Duodenal mucosa (tissue), 2 donors: Measurements from ENCODE around the gene PIANP.

ENCODE experiments used
- H3K27ac ChIP-seq: one replicate; pipeline ENCODE4 v1.7.0; 2013; ENCODE audit warnings: low read depth, low read length
- H3K27me3 ChIP-seq, 2 donors: one replicate each; pipeline ENCODE4 v1.7.0; 2013; ENCODE audit warnings: low read length in 2 of 2, control low read depth in 1 of 2; ENCODE audit not compliant: insufficient read depth in 2 of 2, control insufficient read depth in 1 of 2
- H3K36me3 ChIP-seq, 2 donors: one replicate each; pipeline ENCODE4 v1.7.0; 2013; ENCODE audit warnings: low read length in 2 of 2, control low read depth in 1 of 2; ENCODE audit not compliant: insufficient read depth in 2 of 2, control insufficient read depth in 1 of 2
- H3K4me1 ChIP-seq, 2 donors: one replicate each; pipeline ENCODE4 v1.7.0; 2013; ENCODE audit warnings: low read length in 2 of 2, control low read depth in 1 of 2; ENCODE audit not compliant: insufficient read depth in 2 of 2, control insufficient read depth in 1 of 2
- H3K4me3 ChIP-seq, 2 donors: one replicate each; pipeline ENCODE4 v1.7.0; 2013; ENCODE audit warnings: low read length in 2 of 2, low read depth in 1 of 2
- H3K9ac ChIP-seq, 2 donors: one replicate each; pipeline ENCODE4 v1.7.0; 2013; ENCODE audit warnings: low read length in 2 of 2, low read depth in 1 of 2
- H3K9me3 ChIP-seq, 2 donors: one replicate each; pipeline ENCODE4 v1.7.0; 2013; ENCODE audit warnings: low read length in 2 of 2, control low read depth in 1 of 2; ENCODE audit not compliant: control insufficient read depth in 1 of 2

Gene PIANP

DNA sequence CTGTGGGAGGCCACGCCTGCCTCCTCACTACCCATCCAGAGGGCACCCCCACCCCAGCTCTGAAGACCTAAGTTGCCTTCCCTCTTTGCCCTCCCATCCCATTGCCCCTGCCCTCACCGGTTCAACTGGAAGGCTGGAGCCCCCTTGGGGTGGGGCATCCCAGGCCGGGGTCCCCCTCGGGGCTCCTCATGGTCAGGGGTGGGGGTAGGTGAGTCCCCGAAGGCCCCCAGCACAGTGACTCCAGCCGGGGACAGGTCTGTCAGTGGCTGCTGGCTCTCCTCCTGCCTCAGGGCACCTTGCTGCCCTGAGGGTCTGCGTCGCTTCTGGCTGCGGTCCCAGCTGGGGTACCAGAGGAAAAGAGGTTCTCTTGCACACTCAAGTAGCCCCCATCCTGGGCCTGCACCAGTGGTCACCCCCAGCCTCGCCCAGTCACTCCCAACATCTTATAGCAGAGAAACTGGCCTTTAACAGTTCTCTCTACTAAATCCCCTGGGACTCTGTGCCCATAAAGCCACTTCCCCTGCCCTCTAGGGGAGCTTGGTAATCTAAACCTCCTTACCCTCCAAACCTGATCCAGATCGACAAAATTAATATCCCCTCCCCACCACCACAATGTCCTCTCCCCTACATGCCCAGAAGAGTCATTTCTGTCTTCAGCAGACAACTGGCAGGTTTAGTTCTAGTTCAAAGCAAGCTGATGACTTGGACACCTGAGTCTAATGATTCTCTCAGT, 5.1 kb downstream of the PIANP start:
- H3K36me3 ChIP-seq: no peaks in the 10 kb centered on the region
- peaks cover 22 to 34% of the 10 kb centered on the region in 2 donors for H3K27me3 ChIP-seq
- no peaks in the 10 kb centered on the region for H3K9me3 ChIP-seq
- H3K9ac ChIP-seq: no peak overlapping the region
- H3K27ac ChIP-seq: no peak overlapping the region
- H3K4me3 ChIP-seq: no peak overlapping the region
- peaks cover 0 to 7% of the 10 kb centered on the region in 2 donors for H3K4me1 ChIP-seq

DNA sequence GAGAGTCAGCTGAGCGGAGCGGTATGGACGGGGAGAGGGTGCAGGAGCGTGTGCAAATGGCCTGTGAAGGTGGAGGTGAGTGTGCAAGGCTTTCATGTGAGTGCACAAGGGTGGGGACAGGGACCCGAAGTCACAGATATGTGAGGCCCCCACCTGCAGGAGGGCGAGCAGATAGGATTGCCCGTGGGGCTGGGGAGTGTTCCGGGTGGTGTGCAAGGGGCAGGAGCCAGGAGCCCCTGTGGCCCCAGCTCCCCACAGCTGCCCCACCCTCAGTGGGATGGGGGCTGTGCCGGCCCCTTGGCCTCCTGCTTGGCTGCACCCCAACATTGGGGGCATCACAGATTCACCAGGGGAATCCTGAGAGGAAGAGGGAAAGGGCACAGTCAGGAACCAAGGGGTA, 5.9 kb downstream of the PIANP start:
- H3K36me3 ChIP-seq: no peaks in the 10 kb centered on the region

DNA sequence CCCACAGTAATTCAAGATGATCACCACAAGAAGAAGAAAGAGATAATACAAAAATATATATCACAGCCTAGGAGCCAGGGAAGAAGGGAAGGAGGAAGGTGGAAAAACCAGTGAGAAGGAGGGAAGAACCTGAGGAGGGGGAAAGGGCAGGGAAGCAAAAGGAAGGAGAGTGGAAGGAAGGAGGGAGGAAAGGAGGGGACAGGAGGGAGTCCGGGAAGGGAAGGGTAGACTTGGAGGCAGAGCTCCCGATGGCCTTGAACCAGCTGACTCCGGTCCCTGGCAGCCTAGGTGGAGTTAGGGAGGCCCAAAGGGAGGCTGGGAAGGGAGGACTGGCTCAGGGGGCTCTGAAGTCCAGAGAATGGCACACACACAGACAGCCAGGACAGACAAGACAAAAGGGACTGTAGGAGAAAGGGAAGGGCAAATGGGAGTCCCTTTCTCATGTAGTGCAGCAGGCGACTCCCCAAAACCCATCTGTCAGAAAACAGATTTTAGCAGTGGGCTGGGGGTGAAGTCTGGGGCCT, 6.7 kb downstream of the PIANP start:
- Histone ChIP-seq H3K36me3 (no peaks in the 10 kb centered on the region), H3K27ac (no peak overlapping the region), H3K4me3 (no peak overlapping the region)

More for the DNA sequence above, 5.9 kb downstream of the PIANP start:
- no peak overlapping the region for H3K27ac ChIP-seq
- peaks cover 6 to 12% of the 10 kb centered on the region in 2 donors for H3K4me1 ChIP-seq
- no peak overlapping the region for H3K9ac ChIP-seq
- H3K9me3 ChIP-seq: no peaks in the 10 kb centered on the region
- no peak overlapping the region for H3K4me3 ChIP-seq
- peaks cover 18 to 27% of the 10 kb centered on the region in 2 donors for H3K27me3 ChIP-seq

DNA sequence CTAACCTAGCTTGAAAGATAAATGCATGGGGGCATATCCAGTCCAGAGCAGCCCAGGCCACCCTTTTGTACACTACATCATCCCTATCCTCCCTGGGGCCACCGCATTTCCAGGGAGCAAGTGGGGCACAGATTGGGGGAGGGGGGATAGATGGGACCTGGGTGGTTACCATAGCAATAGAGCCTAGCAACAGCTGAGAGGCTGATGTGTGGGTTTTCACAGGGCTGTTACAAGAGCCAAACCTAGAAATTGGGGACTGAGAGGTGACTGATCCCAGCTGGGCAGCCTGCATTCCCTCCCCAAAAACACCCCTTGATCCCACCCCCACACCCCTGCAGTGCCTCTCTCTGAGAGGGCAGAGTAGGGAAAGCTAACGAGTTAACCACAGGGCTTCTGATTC, 7.7 kb downstream of the PIANP start:
- peaks cover 4 to 14% of the 10 kb centered on the region in 2 donors for H3K27me3 ChIP-seq
- H3K4me3 ChIP-seq: no peak overlapping the region
- no peaks in the 10 kb centered on the region for H3K9me3 ChIP-seq
- H3K9ac ChIP-seq: no peak overlapping the region
- H3K36me3 ChIP-seq: no peaks in the 10 kb centered on the region
- H3K4me1 ChIP-seq: peaks cover 12 to 18% of the 10 kb centered on the region in 2 donors
- no peak overlapping the region for H3K27ac ChIP-seq

More for the DNA sequence above, 6.7 kb downstream of the PIANP start:
- peaks cover 10 to 19% of the 10 kb centered on the region in 2 donors for H3K27me3 ChIP-seq
- H3K9me3 ChIP-seq: no peaks in the 10 kb centered on the region
- peaks cover 6 to 12% of the 10 kb centered on the region in 2 donors for H3K4me1 ChIP-seq
- no peak overlapping the region for H3K9ac ChIP-seq

DNA sequence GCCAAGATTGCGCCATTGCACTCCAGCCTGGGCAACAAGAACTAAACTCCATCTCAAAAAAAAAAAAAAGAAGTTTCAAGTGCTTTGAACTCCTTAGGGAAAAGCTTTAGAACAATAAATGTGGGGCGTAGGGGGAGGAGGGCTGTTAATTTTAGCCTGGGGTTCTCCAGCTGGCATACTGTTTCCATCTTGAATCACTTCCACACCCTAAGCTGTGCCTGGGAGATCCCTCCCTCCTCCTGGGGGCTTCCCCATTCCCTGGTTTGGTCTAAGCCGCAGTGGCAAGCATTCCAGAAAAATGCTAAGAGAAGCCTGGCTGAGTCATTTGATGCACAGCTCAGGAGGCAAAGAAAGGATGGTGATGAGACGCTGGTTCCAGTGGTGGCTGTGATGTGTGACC, 9.1 kb downstream of the PIANP start:
- Histone ChIP-seq H3K9ac (no peak overlapping the region), H3K4me3 (no peak overlapping the region), H3K27me3 (peaks cover 0 to 11% of the 10 kb centered on the region in 2 donors), H3K4me1 (peaks cover 25 to 32% of the 10 kb centered on the region in 2 donors), H3K27ac (no peak overlapping the region), H3K9me3 (no peaks in the 10 kb centered on the region), H3K36me3 (peaks cover 0 to under 1% of the 10 kb centered on the region in 2 donors)

DNA sequence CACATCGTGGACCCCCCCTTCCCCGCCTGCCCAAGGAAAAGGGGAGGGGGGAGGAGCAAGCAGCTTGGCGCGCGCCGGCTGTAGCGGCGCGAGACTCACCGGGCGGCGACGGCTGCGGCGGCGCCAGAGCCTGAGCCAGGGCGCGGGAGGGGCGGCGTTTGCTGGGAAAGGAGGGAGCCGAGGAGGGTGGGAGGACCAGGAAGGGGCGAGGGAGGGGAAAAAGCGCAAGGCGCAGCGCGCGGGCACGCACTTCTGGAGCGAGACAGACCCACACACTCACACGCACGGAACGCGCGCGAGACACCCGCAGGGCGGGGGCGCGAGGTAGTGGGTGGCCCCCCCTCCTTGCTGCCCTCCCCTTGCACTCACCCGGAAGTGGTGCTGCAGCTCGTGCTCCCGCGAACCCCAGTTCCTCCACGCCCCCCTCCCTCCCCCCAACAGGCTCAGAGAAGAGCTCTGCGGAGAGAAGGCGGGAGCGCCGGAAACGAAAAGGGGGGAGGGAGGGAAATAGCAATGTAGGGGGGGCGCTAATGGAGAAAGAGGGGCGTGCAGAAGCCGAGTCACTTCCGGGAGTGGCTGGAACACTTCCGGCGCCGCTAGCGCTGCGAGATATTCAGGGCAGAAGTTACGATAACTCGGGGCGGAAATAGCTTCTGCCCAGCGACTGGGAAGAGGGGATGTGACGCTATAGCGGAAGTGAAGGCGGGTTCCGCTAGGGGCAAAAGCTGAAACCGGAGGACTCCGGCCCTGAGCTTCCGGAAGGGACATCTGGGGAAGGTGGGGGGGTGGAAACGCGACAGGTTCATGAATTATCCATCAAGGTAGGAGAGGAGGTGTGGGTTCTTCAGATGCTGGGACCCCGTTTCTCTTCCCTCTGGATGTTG, 11.4 kb downstream of the PIANP start, which contains the start of gene ZNF384:
Gene ZNF384 (minus strand): TSS at position 377 of the 884 bp plus-strand sequence. CDS start 9,855 bp downstream, outside the sequence.
- peak within 1 kb of the TSS; percentile 81 to 95 for H3K4me3 ChIP-seq
- H3K9ac ChIP-seq: peak within 1 kb of the TSS; percentile 87 to 91
- H3K4me1 ChIP-seq: peaks cover 29 to 39% of the 10 kb centered on the region in 2 donors
- H3K36me3 ChIP-seq: peaks cover 0 to 6% of the 10 kb centered on the region in 2 donors
- H3K27me3 ChIP-seq: no peaks in the 10 kb centered on the region
- H3K27ac ChIP-seq: peak within 1 kb of the TSS; percentile 97
- no peaks in the 10 kb centered on the region for H3K9me3 ChIP-seq

DNA sequence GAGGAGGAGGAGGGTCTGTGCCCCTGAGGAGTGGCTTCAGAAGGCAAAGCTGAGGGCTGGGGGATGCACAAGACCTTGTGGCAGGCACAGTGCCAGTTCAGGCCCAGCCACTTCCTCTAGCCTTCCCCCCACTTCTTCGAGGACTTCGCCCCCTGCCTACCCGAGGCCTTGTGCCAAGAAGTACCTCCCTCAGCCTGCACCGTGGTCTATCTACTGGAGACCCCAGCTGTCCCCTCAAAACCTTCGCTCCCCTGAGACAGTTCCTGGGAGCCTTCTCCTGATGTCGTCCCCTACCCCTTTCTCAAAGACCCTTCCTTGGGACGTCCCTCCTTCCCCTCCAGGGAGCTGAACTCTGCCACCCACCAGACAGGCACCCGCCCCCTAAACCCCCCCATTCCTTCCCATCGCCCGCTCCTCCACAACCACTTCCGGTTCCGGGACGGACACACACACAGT, 12.0 kb downstream of the PIANP start:
- H3K4me1 ChIP-seq: peaks cover 29 to 39% of the 10 kb centered on the region in 2 donors
- no peaks in the 10 kb centered on the region for H3K9me3 ChIP-seq
- H3K36me3 ChIP-seq: peaks cover 0 to 9% of the 10 kb centered on the region in 2 donors
- H3K4me3 ChIP-seq: peak overlapping the region; percentile 81 to 95
- peak overlapping the region; percentile 97 for H3K27ac ChIP-seq
- H3K9ac ChIP-seq: peak overlapping the region; percentile 87 to 91
- no peaks in the 10 kb centered on the region for H3K27me3 ChIP-seq

DNA sequence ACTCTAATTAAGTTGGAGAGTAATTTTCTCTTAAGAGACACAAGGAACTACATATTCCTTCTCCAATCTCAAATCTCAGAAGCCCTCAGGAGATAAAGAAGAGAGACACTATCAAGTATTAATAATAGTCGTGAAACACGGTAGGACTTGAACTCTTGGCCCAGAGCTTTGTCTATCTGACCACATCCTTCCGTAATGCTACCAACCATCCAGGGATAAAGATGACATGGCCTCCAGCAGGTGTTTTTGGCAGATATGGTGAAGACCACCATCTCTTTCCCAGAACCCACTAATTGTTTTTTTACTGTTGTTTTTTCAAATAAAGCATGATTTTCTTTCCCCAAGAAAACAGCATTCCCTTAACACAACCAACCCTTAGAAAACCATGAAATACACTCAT, 14.8 kb downstream of the PIANP start:
- Histone ChIP-seq H3K4me3 (no peak overlapping the region), H3K27ac (no peak overlapping the region), H3K4me1 (peaks cover 29 to 35% of the 10 kb centered on the region in 2 donors), H3K9ac (no peak overlapping the region), H3K27me3 (no peaks in the 10 kb centered on the region), H3K36me3 (peaks cover 0 to 21% of the 10 kb centered on the region in 2 donors), H3K9me3 (no peaks in the 10 kb centered on the region)

DNA sequence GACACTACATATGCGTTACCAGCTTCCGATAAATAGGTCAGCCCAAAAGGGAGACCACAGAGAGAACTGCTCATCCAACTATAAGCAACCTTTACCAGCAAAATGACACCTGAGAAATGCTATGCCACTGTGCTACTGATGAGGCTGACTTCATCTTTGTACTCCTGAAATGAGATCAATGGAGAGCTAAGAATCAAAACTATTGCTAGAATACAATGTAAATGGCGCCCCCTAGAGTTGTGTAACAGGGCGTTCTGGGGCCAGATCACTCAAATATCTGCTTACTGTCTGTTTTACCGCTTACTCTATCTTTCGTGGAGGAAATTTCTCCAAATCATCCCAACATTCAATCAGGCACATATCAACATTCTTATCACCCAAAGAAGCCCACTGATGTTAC, 16.0 kb downstream of the PIANP start:
- no peak overlapping the region for H3K9ac ChIP-seq
- peaks cover 23 to 27% of the 10 kb centered on the region in 2 donors for H3K4me1 ChIP-seq
- no peak overlapping the region for H3K27ac ChIP-seq
- H3K36me3 ChIP-seq: peaks cover under 1 to 28% of the 10 kb centered on the region in 2 donors
- H3K9me3 ChIP-seq: no peaks in the 10 kb centered on the region
- no peaks in the 10 kb centered on the region for H3K27me3 ChIP-seq
- no peak overlapping the region for H3K4me3 ChIP-seq
